Gastroesophageal sphincter (tissue), 4 donors: ENCODE results near the gene UQCC2. TPM values are rescaled to one million over a fixed set of nuclear protein-coding genes. Genes with fewer than 3 reads are reported as not detected.

ENCODE experiments used
- ATAC-seq: fragments of 150-250 bp; one replicate; pipeline ENCODE4 v1.9.1; 2016; ENCODE audit warnings: mild to moderate bottlenecking, moderate library complexity
- H3K27ac ChIP-seq, 4 donors: fragments of 200-600 bp; sonication (generic) in 3 of 4; 1 replicate in 3 of 4; 2 replicates in 1 of 4; pipeline ENCODE4 v1.5.1; 2016 to 2019
- H3K27me3 ChIP-seq: fragments of 200-600 bp; sonication (generic); one replicate; pipeline ENCODE4 v1.5.1; 2019
- H3K36me3 ChIP-seq, 2 donors: fragments of 200-600 bp; sonication (generic); one replicate each; pipeline ENCODE4 v1.5.1; 2019; ENCODE audit warnings: control low read depth in 1 of 2
- H3K4me1 ChIP-seq, 3 donors: fragments of 200-600 bp; sonication (generic); 1 replicate in 2 of 3; 2 replicates in 1 of 3; pipeline ENCODE4 v1.5.1; 2016 to 2019; ENCODE audit warnings: control low read depth in 2 of 3
- H3K4me3 ChIP-seq, 2 donors: fragments of 200-600 bp; sonication (generic); one replicate each; pipeline ENCODE4 v1.5.1; 2019; ENCODE audit warnings: mild to moderate bottlenecking in 1 of 2, moderate library complexity in 1 of 2
- H3K9me3 ChIP-seq, 3 donors: fragments of 200-600 bp; sonication (generic); one replicate each; pipeline ENCODE4 v1.5.1; 2017 to 2019; ENCODE audit warnings: control low read depth in 2 of 3
- EP300 ChIP-seq: sonication (generic); formaldehyde crosslinking; IDR thresholded peaks from one replicate; pipeline ENCODE4 v1.6.1; 2017; ENCODE audit warnings: antibody characterized with exemption, mild to moderate bottlenecking
- POLR2A ChIP-seq, 2 donors: fragments of 450-650 bp; IDR thresholded peaks; one replicate each; pipeline ENCODE4 v1.6.1; 2017; ENCODE audit warnings: antibody characterized with exemption in 2 of 2, mild to moderate bottlenecking in 2 of 2, moderate library complexity in 1 of 2
- POLR2AphosphoS5 ChIP-seq: sonication (generic); formaldehyde crosslinking; IDR thresholded peaks from one replicate; pipeline ENCODE4 v1.6.1; 2017; ENCODE audit warnings: antibody characterized with exemption
- WGBS, 2 donors: methylation state at CpG; one replicate each; pipeline ENCODE4 v1.1.5; 2018; ENCODE audit warnings: low coverage in 1 of 2; 5-methylcytosine and 5-hydroxymethylcytosine counted together
- total RNA-seq, 4 donors: library from RNA; depleted of rRNA; stranded (reverse); fragments of >200 nt; gene quantifications; one replicate each; pipeline ENCODE4 v1.1.0, GENCODE V29; 2016
- TF ChIP-seq, protein P1 (sequence below), 4 experiments: fragments of 200-600 bp in 2 of 4; fragments of 450-650 bp in 2 of 4; sonication (generic) in 1 of 4; IDR thresholded peaks; one replicate each; pipeline ENCODE4 v1.5.1; 2017 to 2019; ENCODE audit warnings: antibody characterized with exemption in 4 of 4, mild to moderate bottlenecking in 2 of 4, moderate library complexity in 2 of 4

Gene UQCC2
- total RNA-seq, 4 donors from 2014 or later = 14.5 to 25.3 (median 17.7) TPM

DNA sequence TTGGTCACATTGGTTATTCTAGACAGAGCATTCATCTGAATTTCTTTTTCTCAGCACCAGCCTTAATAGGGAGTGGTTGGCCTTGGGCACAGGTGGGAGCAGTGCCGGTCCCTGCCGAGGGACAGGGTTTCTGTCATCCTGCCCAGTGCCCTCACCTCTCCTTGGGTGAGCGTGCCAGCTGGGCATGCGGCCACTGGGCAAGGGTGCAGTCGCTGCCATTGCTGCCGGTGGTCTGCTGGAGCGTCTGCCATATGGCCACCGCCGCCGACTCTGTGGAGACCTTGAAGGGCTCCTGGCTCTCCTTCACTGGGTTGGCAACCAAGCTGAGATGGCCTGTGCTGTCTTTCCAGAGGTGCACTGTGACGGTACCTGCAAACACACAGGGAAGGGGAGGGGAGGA, 16.4 kb upstream of the UQCC2 start:
- 87% methylated on average over 3 of the region's 11 CpGs; no CpG with 5 or more reads in 1 of the 2 donors for WGBS, 2 donors
- no peaks in the 10 kb centered on the region for H3K9me3 ChIP-seq
- H3K36me3 ChIP-seq = no peaks in the 10 kb centered on the region
- H3K4me3 ChIP-seq = no peak overlapping the region
- H3K27ac ChIP-seq = no peak overlapping the region
- ATAC-seq = no peak
- no peaks in the 10 kb centered on the region for H3K27me3 ChIP-seq
- TF ChIP-seq, protein P1, sequence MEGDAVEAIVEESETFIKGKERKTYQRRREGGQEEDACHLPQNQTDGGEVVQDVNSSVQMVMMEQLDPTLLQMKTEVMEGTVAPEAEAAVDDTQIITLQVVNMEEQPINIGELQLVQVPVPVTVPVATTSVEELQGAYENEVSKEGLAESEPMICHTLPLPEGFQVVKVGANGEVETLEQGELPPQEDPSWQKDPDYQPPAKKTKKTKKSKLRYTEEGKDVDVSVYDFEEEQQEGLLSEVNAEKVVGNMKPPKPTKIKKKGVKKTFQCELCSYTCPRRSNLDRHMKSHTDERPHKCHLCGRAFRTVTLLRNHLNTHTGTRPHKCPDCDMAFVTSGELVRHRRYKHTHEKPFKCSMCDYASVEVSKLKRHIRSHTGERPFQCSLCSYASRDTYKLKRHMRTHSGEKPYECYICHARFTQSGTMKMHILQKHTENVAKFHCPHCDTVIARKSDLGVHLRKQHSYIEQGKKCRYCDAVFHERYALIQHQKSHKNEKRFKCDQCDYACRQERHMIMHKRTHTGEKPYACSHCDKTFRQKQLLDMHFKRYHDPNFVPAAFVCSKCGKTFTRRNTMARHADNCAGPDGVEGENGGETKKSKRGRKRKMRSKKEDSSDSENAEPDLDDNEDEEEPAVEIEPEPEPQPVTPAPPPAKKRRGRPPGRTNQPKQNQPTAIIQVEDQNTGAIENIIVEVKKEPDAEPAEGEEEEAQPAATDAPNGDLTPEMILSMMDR (IDR thresholded peaks at IDR 0.05) = no peak
- no peak for TF ChIP-seq EP300
- TF ChIP-seq POLR2AphosphoS5 = no peak
- no peak for TF ChIP-seq POLR2A (IDR thresholded peaks at IDR 0.05)
- H3K4me1 ChIP-seq = no peaks in the 10 kb centered on the region

DNA sequence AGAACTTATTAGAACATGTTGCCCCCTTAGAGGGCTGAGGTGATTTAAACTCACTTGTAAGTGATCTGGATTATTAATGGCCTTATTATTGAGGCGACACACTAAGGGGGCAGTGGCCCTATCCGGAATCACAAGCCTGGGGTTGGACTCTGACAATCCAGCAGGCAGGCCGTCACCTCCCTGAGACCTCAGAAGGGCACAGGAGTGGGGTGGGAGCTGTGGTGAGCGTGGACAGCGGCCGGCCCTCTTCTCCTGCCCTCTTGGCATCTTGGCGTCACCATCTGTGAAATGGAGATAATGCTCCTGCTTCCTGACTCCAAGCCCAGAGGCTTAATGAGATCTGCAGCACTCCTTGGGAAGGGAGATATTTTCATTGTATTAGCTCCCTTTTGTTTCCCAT, 15.6 kb upstream of the UQCC2 start:
- 76% methylated on average over 5 of the region's 7 CpGs; no CpG with 5 or more reads in 1 of the 2 donors for WGBS, 2 donors
- no peak for ATAC-seq
- no peak for TF ChIP-seq POLR2A (IDR thresholded peaks at IDR 0.05)
- Histone ChIP-seq H3K27ac (no peak overlapping the region), H3K4me1 (no peaks in the 10 kb centered on the region), H3K9me3 (no peaks in the 10 kb centered on the region), H3K4me3 (no peak overlapping the region), H3K36me3 (no peaks in the 10 kb centered on the region), H3K27me3 (peaks cover 3% of the 10 kb centered on the region)

DNA sequence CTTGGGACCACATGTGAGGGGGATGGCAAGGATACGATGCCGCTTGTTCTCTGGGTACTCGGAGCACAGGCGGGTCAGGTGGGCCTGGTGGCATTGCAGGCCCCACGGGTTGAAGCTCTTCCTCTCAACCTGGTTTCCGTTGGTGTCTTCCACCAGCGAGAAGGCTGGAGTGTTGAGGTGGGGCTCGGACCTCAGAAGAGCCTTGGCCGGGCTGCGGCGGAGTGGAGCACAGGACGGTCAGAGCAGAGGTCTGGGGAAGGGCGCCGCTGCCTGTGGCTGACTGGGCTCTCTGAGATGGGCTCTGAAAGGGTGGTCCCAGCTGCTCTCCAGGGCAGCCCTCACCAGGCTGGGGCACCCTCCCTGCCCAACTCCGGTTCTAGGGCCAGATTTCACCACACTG, 15.2 kb upstream of the UQCC2 start:
- H3K4me3 ChIP-seq = no peak overlapping the region
- no peaks in the 10 kb centered on the region for H3K4me1 ChIP-seq
- H3K9me3 ChIP-seq = no peaks in the 10 kb centered on the region
- H3K27ac ChIP-seq = no peak overlapping the region
- no peak for ATAC-seq
- H3K36me3 ChIP-seq = no peaks in the 10 kb centered on the region
- WGBS, 2 donors = no CpG with 5 or more reads among the region's 15 CpGs
- H3K27me3 ChIP-seq = peaks cover 3% of the 10 kb centered on the region
- no peak for TF ChIP-seq POLR2AphosphoS5
- TF ChIP-seq, protein P1 (IDR thresholded peaks at IDR 0.05) = no peak
- TF ChIP-seq EP300 = no peak
- no peak for TF ChIP-seq POLR2A (IDR thresholded peaks at IDR 0.05)

DNA sequence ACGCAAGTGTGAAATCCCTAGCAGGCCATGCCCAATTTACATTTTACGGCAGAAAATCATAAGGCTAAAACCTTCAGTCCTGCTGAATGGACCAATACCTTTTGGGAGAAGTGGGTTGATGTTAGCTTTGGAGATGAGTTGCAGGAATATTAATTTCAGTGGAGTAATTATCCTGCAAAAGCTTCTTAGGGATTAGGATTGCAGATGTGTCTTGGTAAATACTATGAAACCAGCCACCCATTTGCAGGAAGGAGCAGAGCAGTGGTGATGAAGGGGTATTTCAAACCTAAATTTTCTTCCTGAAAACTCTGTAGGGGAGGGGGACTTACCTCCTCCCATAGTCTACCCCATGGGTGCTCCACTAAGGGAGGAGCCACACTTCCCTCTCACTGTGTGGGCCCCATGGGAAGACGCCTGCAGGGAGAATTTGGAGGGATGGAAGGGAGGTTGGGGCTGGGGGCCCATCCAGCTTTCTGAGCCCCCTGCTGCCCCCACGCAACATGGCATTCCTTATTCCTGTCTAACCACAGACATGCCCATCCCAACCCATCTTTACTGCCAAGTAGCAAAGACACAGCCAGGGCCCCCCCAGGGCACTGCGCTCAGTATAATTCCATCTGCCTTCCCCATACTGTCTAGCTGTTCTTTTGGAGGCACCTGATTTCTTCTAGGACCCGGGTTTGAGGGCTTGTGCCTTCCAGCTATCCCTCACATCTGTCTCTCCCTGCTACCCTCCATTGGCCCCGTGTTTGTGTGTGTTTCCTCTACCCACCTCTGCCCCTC, 14.6 kb upstream of the UQCC2 start:
- WGBS, 2 donors = 90 to 94% methylated on average over 4 to 7 of the region's 7 CpGs
- H3K4me1 ChIP-seq = no peaks in the 10 kb centered on the region
- ATAC-seq = no peak
- peaks cover 3% of the 10 kb centered on the region for H3K27me3 ChIP-seq
- H3K9me3 ChIP-seq = no peaks in the 10 kb centered on the region
- no peaks in the 10 kb centered on the region for H3K36me3 ChIP-seq
- no peak overlapping the region for H3K27ac ChIP-seq
- no peak overlapping the region for H3K4me3 ChIP-seq
- TF ChIP-seq EP300 (no peak), POLR2A (IDR thresholded peaks at IDR 0.05) (no peak), POLR2AphosphoS5 (no peak)
- TF ChIP-seq, protein P1 (IDR thresholded peaks at IDR 0.05) = no peak

DNA sequence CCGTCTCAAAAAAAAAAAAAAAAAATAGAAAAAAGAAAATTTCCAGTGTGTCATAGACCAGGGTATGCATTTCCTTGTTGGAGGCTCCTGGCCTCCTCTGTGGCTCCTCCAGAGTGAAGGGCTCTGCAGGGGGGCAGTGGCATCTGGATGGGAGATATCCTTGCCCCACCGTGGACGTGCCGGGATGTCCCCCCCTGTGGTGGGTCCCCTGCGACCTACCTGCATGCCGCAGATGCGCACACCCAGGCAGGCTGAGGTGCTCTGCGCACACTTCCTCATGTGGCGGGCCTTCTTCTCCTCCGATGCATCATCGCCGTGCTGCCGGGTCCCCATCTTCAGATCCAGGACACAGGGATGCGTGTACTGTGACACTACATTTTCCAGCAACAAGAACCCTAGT, 13.7 kb upstream of the UQCC2 start:
- Histone ChIP-seq H3K36me3 (no peaks in the 10 kb centered on the region), H3K4me1 (no peaks in the 10 kb centered on the region), H3K27me3 (peaks cover 3% of the 10 kb centered on the region), H3K4me3 (no peak overlapping the region), H3K27ac (no peak overlapping the region), H3K9me3 (no peaks in the 10 kb centered on the region)
- TF ChIP-seq POLR2A (IDR thresholded peaks at IDR 0.05) = no peak
- TF ChIP-seq, protein P1 (IDR thresholded peaks at IDR 0.05) = no peak
- TF ChIP-seq POLR2AphosphoS5 = no peak
- TF ChIP-seq EP300 = no peak
- 90% methylated on average over 11 to 13 of the region's 14 CpGs for WGBS, 2 donors
- ATAC-seq = no peak
